AG04449 (cell line): Measurements from ENCODE around the gene LMNTD1.

ENCODE experiments used
- CTCF ChIA-PET: fragments of 350-600 bp; formaldehyde crosslinking; extraction: SDS; loops from one replicate; lab custom pipeline; 2021; ENCODE audit warnings: antibody characterized with exemption; lab: Yijun Ruan, JAX
- POLR2A ChIA-PET: fragments of 400-600, 350-600 bp; formaldehyde crosslinking; extraction: SDS; loops from one replicate; lab custom pipeline; 2020; ENCODE audit warnings: antibody characterized with exemption, inconsistent platforms; lab: Yijun Ruan, JAX
- DNase-seq: peaks from one replicate; pipeline ENCODE4 v3.0.0-alpha.2; 2010; ENCODE audit warnings: low read depth, low spot score
- H3K4me3 ChIP-seq: 2 replicates; pipeline ENCODE4 v1.5.1; 2011; ENCODE audit warnings: low read depth, mild to moderate bottlenecking, control low read depth, low read length
- TF ChIP-seq, protein P1 (sequence below): IDR thresholded peaks from one replicate; pipeline ENCODE4 v1.5.1; 2011; ENCODE audit warnings: mild to moderate bottlenecking, moderate library complexity, low read length, control low read depth, inconsistent platforms; ENCODE audit not compliant: insufficient read depth; ENCODE audit errors: missing control alignments

The LMNTD1 gene

DNA sequence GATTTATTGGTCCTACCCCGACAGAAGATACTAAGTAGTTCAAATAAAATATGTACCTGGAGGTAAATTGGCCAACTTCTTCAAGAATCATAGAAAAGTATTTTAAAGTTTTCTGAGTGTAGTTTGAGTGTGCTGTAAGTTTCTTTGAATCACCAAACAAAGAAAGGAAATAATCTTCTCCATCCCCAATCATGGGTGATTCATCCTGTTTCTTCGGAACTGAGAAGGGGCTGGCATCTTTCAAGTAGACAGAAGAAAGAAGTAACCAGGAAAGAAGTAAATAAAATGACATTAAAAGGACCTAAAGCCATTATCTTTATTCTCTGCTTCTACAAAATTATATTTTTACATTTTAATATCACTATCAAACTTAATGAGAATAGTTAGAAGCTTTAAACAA, 6.8 kb downstream of the LMNTD1 start:
- DNase-seq = no peak
- TF ChIP-seq, protein P1, sequence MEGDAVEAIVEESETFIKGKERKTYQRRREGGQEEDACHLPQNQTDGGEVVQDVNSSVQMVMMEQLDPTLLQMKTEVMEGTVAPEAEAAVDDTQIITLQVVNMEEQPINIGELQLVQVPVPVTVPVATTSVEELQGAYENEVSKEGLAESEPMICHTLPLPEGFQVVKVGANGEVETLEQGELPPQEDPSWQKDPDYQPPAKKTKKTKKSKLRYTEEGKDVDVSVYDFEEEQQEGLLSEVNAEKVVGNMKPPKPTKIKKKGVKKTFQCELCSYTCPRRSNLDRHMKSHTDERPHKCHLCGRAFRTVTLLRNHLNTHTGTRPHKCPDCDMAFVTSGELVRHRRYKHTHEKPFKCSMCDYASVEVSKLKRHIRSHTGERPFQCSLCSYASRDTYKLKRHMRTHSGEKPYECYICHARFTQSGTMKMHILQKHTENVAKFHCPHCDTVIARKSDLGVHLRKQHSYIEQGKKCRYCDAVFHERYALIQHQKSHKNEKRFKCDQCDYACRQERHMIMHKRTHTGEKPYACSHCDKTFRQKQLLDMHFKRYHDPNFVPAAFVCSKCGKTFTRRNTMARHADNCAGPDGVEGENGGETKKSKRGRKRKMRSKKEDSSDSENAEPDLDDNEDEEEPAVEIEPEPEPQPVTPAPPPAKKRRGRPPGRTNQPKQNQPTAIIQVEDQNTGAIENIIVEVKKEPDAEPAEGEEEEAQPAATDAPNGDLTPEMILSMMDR = no peak
- CTCF ChIA-PET = no interaction called here
- POLR2A ChIA-PET = no interaction called here
- H3K4me3 ChIP-seq = no peak overlapping the region

DNA sequence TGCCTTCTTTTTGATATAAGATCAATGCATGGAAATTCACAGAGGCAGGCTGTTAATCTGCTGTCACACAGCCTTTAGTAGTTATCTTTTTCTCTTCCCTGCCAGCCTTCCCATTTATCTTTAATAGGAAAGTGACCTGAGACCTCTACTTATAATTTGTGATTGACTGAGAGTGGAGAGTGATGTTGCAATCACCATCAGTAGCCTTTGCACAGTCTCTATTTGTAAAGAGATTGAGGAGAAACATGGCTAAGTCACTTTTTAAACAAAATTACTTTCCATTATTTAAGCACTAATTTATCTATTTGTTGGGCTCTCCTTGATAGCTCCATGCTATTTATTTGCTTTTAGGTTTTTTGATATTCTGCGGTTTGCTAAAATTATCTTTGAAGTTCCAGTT, 19.9 kb downstream of the LMNTD1 start:
- DNase-seq = no peak
- TF ChIP-seq, protein P1 = no peak
- ChIA-PET CTCF (no interaction called here), POLR2A (no interaction called here)
- H3K4me3 ChIP-seq = no peak overlapping the region

DNA sequence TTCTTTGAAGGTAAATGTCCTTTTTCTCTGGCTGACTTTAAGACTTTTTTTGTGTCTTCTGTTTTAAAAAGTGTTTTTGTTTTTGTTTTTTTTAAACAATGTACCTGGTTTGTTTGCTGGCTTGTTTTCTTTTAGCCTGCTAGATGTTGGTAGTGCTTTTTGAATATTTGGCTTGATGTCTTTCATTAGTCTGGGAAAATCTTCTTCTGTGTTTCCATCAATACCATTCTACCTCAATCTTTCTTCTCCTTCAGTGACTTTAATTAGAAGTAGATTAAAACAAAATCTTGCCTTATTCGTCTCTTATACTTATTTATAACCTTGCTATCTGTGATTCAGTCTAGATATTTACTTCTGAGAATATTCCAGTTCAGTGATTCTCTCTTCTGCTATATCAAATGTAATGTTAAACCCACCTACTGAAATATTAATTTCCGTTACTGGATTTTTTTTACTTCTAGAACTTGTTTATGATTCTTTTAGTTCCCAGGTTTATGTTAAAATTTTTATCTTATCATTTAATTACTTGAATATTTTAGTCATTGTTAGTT, 21.5 kb downstream of the LMNTD1 start:
- H3K4me3 ChIP-seq = no peak overlapping the region
- ChIA-PET CTCF (no interaction called here), POLR2A (no interaction called here)
- TF ChIP-seq, protein P1 = no peak
- no peak for DNase-seq

DNA sequence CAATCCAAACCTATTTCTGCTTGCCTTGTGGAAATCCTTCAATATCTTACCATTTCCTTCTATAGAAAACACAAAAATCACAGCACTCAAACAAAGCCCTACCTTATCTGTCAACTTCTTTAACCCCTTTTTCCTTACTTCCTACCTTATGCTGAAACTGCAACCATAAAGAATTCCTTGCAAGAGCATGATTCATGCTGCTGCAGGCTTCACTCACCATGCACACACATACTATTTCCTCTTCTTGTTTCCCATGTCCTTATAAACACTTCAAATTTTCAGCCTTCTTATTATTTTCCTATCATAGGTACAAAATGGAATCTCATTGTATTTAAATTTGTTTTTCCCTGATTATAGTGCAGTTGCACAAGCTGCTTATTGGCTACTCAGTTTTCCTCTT, 23.3 kb downstream of the LMNTD1 start:
- ChIA-PET POLR2A (no interaction called here), CTCF (no interaction called here)
- DNase-seq = no peak
- TF ChIP-seq, protein P1 = no peak
- H3K4me3 ChIP-seq = no peak overlapping the region

DNA sequence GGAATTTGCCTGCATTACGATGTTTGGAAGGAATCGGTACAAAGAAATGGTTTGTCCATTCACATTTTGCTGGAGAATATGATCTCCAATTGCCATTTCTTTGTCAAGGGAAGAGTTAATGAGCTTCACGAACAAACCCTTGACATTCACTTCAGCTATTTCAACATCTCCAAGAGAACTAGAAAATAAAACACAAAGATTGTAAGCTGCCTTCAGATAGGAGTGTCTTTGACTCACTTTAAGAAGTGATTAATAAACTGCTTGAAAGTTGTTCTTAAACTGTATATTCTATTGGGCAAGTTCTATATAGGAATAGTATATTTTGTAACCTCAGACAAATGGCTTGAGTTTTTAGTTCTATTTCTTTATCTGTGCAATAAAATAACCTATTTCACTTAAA, 26.3 kb downstream of the LMNTD1 start:
- H3K4me3 ChIP-seq = no peak overlapping the region
- TF ChIP-seq, protein P1 = no peak
- no peak for DNase-seq
- ChIA-PET CTCF (interaction anchor here (1.5 kb wide), 1 partner anchor 9 kb away, joined by 4 read pairs; no protein-coding TSS in a partner anchor), POLR2A (no interaction called here)

DNA sequence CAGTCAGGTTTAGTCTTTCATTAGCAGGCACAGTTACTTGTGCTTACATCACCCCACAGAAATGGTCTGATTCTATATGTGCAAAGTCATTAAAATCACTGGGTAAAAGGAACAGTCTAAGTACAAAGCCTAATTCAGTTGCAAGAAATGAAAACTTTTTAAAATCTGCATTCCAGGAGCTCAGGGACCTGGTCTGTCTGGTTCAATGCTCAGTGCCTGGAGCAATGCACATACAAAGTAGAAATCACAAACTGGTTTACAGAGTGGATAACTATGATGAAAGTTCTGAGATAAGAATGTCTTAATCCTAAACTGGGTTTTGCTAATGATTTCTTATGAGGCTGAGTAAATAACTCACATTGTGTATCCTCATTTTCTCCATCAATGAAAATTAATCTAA, 28.7 kb downstream of the LMNTD1 start:
- ChIA-PET POLR2A (no interaction called here), CTCF (no interaction called here)
- DNase-seq = no peak
- TF ChIP-seq, protein P1 = no peak
- no peak overlapping the region for H3K4me3 ChIP-seq
